Subcutaneous abdominal adipose tissue (tissue), 5 donors: ENCODE data around the gene SFRP4.

ENCODE experiments used
- H3K27ac ChIP-seq: one replicate; pipeline ENCODE4 v1.7.0; 2013; ENCODE audit warnings: low read depth, mild to moderate bottlenecking, inconsistent platforms, low read length, moderate library complexity
- H3K27me3 ChIP-seq, 5 donors: one replicate each; pipeline ENCODE4 v1.7.0; 2013; ENCODE audit warnings: low read length in 5 of 5, inconsistent platforms in 1 of 5; ENCODE audit not compliant: control insufficient read depth in 5 of 5, insufficient read depth in 4 of 5
- H3K36me3 ChIP-seq, 5 donors: one replicate each; pipeline ENCODE4 v1.7.0; 2013; ENCODE audit warnings: low read length in 5 of 5; ENCODE audit not compliant: control insufficient read depth in 5 of 5, insufficient read depth in 5 of 5
- H3K4me1 ChIP-seq, 5 donors: one replicate each; pipeline ENCODE4 v1.7.0; 2013; ENCODE audit warnings: low read length in 5 of 5, mild to moderate bottlenecking in 3 of 5, moderate library complexity in 1 of 5; ENCODE audit not compliant: control insufficient read depth in 5 of 5, insufficient read depth in 5 of 5
- H3K4me3 ChIP-seq, 5 donors: one replicate each; pipeline ENCODE4 v1.7.0; 2013; ENCODE audit warnings: low read length in 5 of 5, low read depth in 1 of 5
- H3K9ac ChIP-seq, 5 donors: one replicate each; pipeline ENCODE4 v1.7.0; 2013; ENCODE audit warnings: low read length in 5 of 5, mild to moderate bottlenecking in 4 of 5, moderate library complexity in 3 of 5
- H3K9me3 ChIP-seq, 5 donors: one replicate each; pipeline ENCODE4 v1.7.0; 2013; ENCODE audit warnings: low read length in 5 of 5; ENCODE audit not compliant: control insufficient read depth in 5 of 5
- donor health status: healthy.
- donor health status: healthy.
- donor health status: healthy.
- donor health status: healthy.
- donor health status: healthy.

SFRP4 gene

DNA sequence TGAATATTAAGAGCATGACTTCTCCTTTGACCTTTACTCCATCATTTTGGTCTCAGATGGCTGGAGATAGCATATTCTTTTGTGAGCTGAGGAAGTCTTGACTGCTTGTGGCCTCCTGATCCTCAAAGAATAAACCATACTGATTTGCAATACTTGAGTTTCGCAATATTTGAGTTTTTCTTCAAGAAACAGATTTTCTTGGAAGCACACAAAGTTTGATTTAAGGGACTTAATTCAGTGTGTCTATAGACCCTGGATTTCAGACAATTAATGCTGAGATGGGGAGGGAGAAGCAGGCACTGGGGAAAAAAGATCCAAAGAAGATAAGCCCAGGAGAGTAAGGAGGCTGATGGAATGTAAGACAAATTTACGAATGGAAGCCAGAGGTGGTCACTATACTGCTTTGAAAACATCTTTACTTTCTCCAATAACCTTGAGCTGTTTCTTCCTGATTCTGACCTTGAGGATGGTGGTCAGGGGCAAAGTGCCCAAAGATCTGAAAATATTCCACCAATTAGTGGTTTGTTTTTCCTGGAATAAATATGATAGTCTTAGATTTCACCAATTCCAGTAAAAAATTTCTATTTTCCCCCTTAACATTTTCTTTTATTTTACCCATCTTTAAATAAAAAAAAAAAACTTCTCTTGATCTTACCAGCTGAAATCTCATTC is 11.3 kb upstream of the SFRP4 start:
- Histone ChIP-seq H3K4me1 (peaks cover 0 to 33% (median 17%) of the 10 kb centered on the region in 5 donors), H3K9ac (peak overlapping the region in 1 of 5 donors; percentile 35), H3K27ac (peak overlapping the region; percentile 10), H3K4me3 (no peak overlapping the region), H3K27me3 (no peaks in the 10 kb centered on the region), H3K9me3 (peaks cover 0 to 10% (median 9%) of the 10 kb centered on the region in 5 donors), H3K36me3 (peaks cover 0 to 4% (median 2%) of the 10 kb centered on the region in 5 donors)

DNA sequence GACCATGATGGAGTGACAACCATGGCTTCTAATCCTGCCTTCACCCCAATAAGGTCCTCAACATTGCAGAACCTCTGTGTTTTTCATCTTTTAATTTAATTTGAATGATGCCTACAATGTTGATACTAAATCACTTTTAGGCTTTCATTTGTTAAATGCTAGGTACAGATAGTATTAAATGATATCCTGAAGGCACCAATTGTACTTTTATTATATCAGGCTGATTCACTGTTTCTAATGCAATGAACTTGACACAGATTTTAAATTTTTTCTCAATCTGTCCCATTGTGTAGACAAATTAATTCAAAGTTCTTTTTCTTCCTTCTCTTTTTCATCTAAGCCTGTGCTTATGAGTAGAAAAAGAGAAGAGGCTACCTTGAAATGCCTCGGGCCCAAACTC is 9.0 kb upstream of the SFRP4 start:
- H3K27me3 ChIP-seq = no peaks in the 10 kb centered on the region
- peaks cover 0 to 10% (median 9%) of the 10 kb centered on the region in 5 donors for H3K9me3 ChIP-seq
- peak overlapping the region; percentile 53 for H3K27ac ChIP-seq
- peaks cover 0 to 4% (median 2%) of the 10 kb centered on the region in 5 donors for H3K36me3 ChIP-seq
- peaks cover 2 to 54% (median 37%) of the 10 kb centered on the region in 5 donors for H3K4me1 ChIP-seq
- no peak overlapping the region for H3K4me3 ChIP-seq
- no peak overlapping the region for H3K9ac ChIP-seq

DNA sequence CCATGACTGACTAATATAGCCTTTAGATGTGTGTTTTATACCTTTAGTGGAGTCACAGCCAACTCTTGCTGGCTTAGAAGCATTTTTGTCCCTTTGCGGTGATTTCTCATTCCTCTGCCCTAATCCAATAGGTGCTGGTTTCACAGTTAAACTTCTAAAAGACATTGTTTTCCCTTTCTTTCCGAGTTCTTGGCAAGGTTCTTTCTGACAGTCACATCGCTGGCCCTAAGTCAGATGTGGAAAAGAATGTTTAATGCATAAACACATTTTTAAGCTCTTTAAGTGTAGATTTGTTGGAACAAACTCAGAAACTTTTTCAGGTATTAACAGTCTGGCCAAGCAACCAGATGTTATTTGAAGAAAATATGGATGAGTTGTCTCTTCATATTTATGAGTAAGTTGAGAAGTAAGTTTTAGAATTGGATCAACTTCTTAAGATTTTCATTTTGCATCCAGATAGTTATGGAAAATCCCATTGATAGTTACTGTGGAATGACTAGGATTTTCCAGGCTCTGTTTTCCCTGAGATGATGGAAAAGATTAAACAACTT is 7.9 kb upstream of the SFRP4 start:
- H3K9me3 ChIP-seq = peaks cover 0 to 10% (median 9%) of the 10 kb centered on the region in 5 donors
- H3K4me3 ChIP-seq = no peak overlapping the region
- H3K27me3 ChIP-seq = no peaks in the 10 kb centered on the region
- peak overlapping the region; percentile 84 for H3K27ac ChIP-seq
- peaks cover 2 to 59% (median 43%) of the 10 kb centered on the region in 5 donors for H3K4me1 ChIP-seq
- H3K9ac ChIP-seq = no peak overlapping the region
- no peaks in the 10 kb centered on the region for H3K36me3 ChIP-seq

DNA sequence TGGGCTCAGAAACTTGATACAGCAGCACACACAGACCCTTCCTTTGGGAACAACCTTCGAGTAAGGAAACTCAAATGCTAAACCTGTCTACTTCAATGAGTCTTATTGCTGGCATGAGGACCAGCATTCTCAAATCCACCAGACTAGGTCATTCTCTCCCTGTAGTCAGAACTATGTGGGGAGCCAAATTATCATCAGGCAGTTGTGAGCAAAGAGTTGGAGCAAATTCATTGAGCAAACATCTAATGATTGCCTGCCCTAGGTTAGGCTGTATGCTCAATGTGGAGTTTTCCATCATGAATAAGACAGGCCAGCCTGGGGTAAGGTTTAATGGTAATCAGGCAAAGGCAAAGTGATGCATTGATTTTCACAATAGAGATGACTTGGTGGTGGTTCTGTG is 7.4 kb upstream of the SFRP4 start:
- H3K4me1 ChIP-seq = peaks cover 2 to 59% (median 43%) of the 10 kb centered on the region in 5 donors
- peak overlapping the region; percentile 84 for H3K27ac ChIP-seq
- H3K27me3 ChIP-seq = no peaks in the 10 kb centered on the region
- H3K9ac ChIP-seq = no peak overlapping the region
- H3K9me3 ChIP-seq = peaks cover 0 to 10% (median 9%) of the 10 kb centered on the region in 5 donors
- no peaks in the 10 kb centered on the region for H3K36me3 ChIP-seq
- peak overlapping the region in 1 of 5 donors; percentile 18 for H3K4me3 ChIP-seq

DNA sequence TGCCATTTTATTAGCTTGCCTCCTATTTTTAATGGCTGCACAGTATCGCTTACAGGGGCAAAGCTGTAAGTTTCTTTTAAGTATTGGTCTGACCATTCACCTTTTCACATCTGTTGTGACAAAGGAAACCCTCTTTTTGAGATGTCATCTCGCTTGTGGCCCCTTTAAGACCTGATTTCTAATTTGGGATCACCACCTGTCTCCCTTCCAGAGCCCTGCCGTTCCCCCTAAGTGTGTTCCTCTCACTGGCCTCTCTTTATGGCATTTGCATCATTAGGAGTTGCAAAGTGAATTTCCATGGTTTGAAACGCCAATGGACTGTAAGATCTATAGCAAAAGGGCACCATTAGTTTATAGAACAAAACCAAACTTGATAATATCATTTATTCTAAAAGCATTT is 5.3 kb upstream of the SFRP4 start:
- Histone ChIP-seq H3K4me1 (peaks cover 2 to 48% (median 36%) of the 10 kb centered on the region in 5 donors), H3K9ac (peak overlapping the region in 3 of 5 donors; percentile 76 to 86 (median 78)), H3K4me3 (peak overlapping the region; percentile 67 to 90 (median 78)), H3K36me3 (no peaks in the 10 kb centered on the region), H3K9me3 (peaks cover 0 to 10% (median 9%) of the 10 kb centered on the region in 5 donors), H3K27ac (peak overlapping the region; percentile 84), H3K27me3 (no peaks in the 10 kb centered on the region)

DNA sequence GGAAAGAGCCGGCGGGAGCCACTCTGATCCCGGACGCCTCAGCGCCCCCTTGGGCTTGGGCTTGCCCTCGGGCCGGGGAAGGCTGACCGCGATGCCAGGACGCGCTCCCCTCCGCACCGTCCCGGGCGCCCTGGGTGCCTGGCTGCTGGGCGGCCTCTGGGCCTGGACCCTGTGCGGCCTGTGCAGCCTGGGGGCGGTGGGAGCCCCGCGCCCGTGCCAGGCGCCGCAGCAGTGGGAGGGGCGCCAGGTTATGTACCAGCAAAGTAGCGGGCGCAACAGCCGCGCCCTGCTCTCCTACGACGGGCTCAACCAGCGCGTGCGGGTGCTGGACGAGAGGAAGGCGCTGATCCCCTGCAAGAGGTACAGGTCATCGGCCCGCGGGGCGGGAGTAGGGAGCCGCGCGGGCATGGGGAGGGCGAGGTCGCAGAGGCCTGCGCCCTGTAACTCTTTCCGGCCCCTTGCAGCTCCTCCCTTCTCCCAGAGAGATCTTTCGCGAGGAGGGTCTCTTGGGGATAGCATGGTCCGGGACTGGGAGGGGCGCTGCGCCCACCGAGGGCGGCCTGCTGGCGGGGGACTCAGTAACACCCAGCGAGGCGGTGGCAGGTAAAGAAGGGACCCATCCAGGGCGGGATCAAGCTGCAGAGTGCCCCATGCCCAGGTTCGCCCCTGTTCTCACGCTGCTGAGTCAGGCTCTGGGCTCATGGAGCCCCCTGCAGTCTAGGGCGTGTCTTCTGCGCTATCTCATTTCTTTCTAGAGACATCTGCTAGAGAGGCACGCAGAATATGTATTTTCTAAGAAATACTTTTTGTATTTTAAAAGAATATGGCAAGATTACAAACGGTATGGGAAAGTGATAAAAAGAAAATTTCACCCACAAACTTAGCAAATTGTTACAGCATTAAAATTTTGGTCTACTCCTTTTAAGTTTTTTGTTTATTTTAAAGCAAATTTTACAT is 4.5 kb upstream of the SFRP4 start:
- H3K9ac ChIP-seq = peak overlapping the region; percentile 49 to 86 (median 76)
- H3K36me3 ChIP-seq = no peaks in the 10 kb centered on the region

DNA sequence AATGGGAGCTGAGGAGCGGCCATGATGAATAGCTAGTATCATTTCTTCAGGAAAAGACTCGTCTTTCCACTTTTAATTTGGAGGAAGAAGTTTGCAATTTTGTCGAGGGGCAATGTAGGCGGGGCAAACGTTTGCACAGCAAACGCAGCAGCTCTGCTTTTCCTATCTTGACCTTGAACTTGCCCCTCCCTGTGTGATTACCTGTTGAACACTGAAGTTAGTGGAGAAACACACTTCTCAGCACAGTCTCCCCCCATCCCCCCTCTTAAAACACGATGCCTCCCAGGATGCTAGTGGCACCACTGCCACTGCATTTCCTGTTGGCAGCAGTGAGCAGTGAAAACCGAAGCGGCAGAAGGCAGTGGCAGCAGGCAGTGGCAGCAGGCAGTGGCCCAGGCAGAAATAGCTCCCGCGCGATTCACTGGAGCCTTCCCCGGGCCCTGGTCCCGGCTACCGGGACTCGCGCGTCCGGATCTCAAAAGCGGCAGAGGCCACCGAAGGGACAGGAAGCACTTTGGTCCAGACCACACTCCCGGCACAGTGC is 3.8 kb upstream of the SFRP4 start, which contains the start of gene EPDR1:
Gene EPDR1 (plus strand): TSS at position 336 of the 544 bp plus-strand sequence. CDS start 300 bp downstream, outside the sequence.
- H3K27ac ChIP-seq = peak within 1 kb of the TSS; percentile 84
- H3K4me3 ChIP-seq = peak within 1 kb of the TSS; percentile 75 to 90 (median 78)
- H3K9me3 ChIP-seq = peaks cover 0 to 4% (median 2%) of the 10 kb centered on the region in 5 donors
- peaks cover 3 to 63% (median 50%) of the 10 kb centered on the region in 5 donors for H3K4me1 ChIP-seq
- H3K27me3 ChIP-seq = no peaks in the 10 kb centered on the region
- H3K36me3 ChIP-seq = no peaks in the 10 kb centered on the region
- peak within 1 kb of the TSS; percentile 49 to 86 (median 76) for H3K9ac ChIP-seq

More for the DNA sequence above, 4.5 kb upstream of the SFRP4 start:
- Histone ChIP-seq H3K27me3 (no peaks in the 10 kb centered on the region), H3K9me3 (peaks cover 0 to 10% (median 8%) of the 10 kb centered on the region in 5 donors), H3K27ac (peak overlapping the region; percentile 84), H3K4me1 (peaks cover 2 to 55% (median 43%) of the 10 kb centered on the region in 5 donors), H3K4me3 (peak overlapping the region; percentile 67 to 90 (median 78))

DNA sequence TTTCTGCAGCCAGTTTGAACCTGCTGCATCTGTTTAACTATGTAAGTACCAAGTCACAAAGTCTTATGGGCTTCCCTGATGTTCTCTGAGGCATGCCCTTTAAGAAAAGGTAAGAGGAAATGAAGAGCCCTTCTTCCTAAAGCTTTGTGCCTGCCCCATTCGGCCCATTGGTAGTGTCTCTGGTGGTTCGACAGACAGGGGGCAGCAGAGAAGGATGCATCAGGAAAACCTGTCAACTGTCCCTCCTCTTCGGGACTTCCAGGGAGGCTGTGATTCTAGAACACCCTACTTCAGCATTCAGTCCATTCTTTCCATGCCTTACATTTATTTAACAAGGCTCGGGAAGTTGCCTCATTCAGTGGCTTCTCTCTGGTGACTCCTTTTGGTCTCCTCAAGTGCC is 1.9 kb upstream of the SFRP4 start:
- peaks cover 3 to 71% (median 49%) of the 10 kb centered on the region in 5 donors for H3K4me1 ChIP-seq
- no peak overlapping the region for H3K4me3 ChIP-seq
- no peaks in the 10 kb centered on the region for H3K36me3 ChIP-seq
- H3K9ac ChIP-seq = no peak overlapping the region
- H3K27ac ChIP-seq = no peak overlapping the region
- H3K27me3 ChIP-seq = no peaks in the 10 kb centered on the region
- no peaks in the 10 kb centered on the region for H3K9me3 ChIP-seq

DNA sequence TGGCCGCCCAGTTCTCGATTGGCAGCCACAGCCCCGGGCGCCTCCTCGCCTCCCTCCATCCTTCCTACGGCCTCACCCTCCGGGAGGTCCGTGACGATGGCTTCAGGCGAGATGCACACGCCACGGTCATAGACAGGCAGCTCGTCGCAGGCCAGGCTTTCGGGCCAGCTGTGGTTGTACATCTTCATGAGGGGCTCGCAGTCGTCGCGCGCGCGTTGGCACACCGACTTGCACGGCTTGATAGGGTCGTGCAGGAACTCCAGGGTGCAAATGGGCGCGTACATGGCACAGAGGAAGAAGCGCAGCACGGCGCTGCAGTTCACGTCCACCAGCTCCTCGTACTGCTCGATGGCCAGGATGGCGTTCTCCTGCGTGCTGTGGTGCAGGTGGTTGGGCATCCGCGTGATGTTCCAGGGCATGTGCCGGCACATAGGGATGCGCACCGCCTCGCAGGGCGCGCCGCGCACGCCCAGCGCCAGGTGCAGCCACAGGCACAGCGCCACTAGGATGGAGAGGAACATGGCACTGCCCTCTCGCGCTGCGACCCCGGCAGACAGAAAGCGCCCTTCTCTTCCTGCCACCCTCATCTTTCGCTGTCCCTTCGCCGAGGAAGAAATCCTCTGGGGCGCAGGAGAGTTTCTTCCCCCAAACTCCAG is 472 bp downstream of the SFRP4 start:
- Histone ChIP-seq H3K4me1 (peaks cover 2 to 53% (median 34%) of the 10 kb centered on the region in 5 donors), H3K9ac (peak overlapping the region in 4 of 5 donors; percentile 44 to 83 (median 69)), H3K27ac (peak overlapping the region; percentile 69), H3K9me3 (no peaks in the 10 kb centered on the region), H3K36me3 (peaks cover 0 to 4% (median 0%) of the 10 kb centered on the region in 5 donors), H3K27me3 (no peaks in the 10 kb centered on the region), H3K4me3 (peak overlapping the region; percentile 67 to 98 (median 79))
